HCT116 (cell line): Measurements from ENCODE around the gene RAG1. TPM values are rescaled to one million over a fixed set of nuclear protein-coding genes. Genes with fewer than 3 reads are reported as not detected.

Experiments used
- ATAC-seq: fragments of 200-7000 bp; cut with Tn5 transposase; 2 replicates; pipeline ENCODE4 v1.9.1; 2020; ENCODE audit warnings: mild to moderate bottlenecking, moderate library complexity
- BruUV-seq: library from RNA; stranded (reverse); fragments of 400-500 nt; replicated peaks from 2 replicates; lab custom pipeline; 2021; lab: Mats Ljungman, UMichigan
- CTCF ChIA-PET: fragments of 300-600 bp; sonication (Branson Sonifier 250); formaldehyde crosslinking; loops from one replicate; lab custom pipeline; 2021; ENCODE audit warnings: antibody characterized with exemption; lab: Charles Lee
- POLR2A ChIA-PET: fragments of 300-600, 350-600 bp; sonication (Branson Sonifier 250); formaldehyde crosslinking; loops from one replicate; lab custom pipeline; 2021; ENCODE audit warnings: antibody characterized with exemption; lab: Charles Lee
- RAD21 ChIA-PET, 2 experiments: fragments of 300-600 bp; sonication (Branson Sonifier 250); formaldehyde crosslinking; loops; one replicate each; lab custom pipeline; 2023; ENCODE audit warnings: low total read pairs in 2 of 2; ENCODE audit not compliant: uncharacterized antibody in 2 of 2, unreplicated experiment in 2 of 2, low non-redundant PET in 1 of 2; lab: Charles Lee
- DNase-seq: peaks from one replicate; pipeline ENCODE4 v3.0.0-alpha.2; 2010; ENCODE audit warnings: low read depth, low spot score
- H2AFZ ChIP-seq: fragments of 200-600 bp; shearing (Covaris generic), sonication (generic); 2 replicates; pipeline ENCODE4 v1.6.1; 2017; ENCODE audit warnings: low read depth, mixed run types, mixed read lengths, antibody characterized with exemption, low read length; ENCODE audit not compliant: poor library complexity, severe bottlenecking
- H3K27ac ChIP-seq: 2 replicates; pipeline ENCODE4 v1.5.1; 2012; ENCODE audit warnings: low read depth, low read length
- H3K27me3 ChIP-seq: fragments of 200-600 bp; sonication (generic); 2 replicates; pipeline ENCODE4 v1.6.1; 2016; ENCODE audit warnings: mixed run types, low read length, mixed read lengths; ENCODE audit not compliant: insufficient read depth
- H3K36me3 ChIP-seq, 2 experiments: fragments of 200-500 bp in 1 of 2; fragments of 200-600 bp in 1 of 2; sonication (Bioruptor generic) in 1 of 2; sonication (generic) in 1 of 2; 2 replicates each; pipeline versions ENCODE4 v1.5.1 to v1.6.1; 2014 to 2016; ENCODE audit warnings: low read length in 2 of 2, inconsistent platforms in 1 of 2, mixed read lengths in 1 of 2, mixed run types in 1 of 2; ENCODE audit not compliant: insufficient read depth in 2 of 2, control insufficient read depth in 1 of 2
- H3K4me1 ChIP-seq, 2 experiments: fragments of 200-600 bp in 1 of 2; sonication (generic) in 1 of 2; 2 replicates each; pipeline versions ENCODE4 v1.5.1 to v1.6.1; 2012 to 2017; ENCODE audit warnings: low read length in 2 of 2, inconsistent platforms in 1 of 2, mild to moderate bottlenecking in 1 of 2, mixed read lengths in 1 of 2, mixed run types in 1 of 2, moderate library complexity in 1 of 2; ENCODE audit not compliant: insufficient read depth in 2 of 2, control insufficient read depth in 1 of 2
- H3K4me2 ChIP-seq: fragments of 200-600 bp; sonication (generic); 2 replicates; pipeline ENCODE4 v1.6.1; 2017; ENCODE audit warnings: mixed run types, low read length, mixed read lengths
- H3K4me3 ChIP-seq, 2 experiments: fragments of 200-600 bp in 1 of 2; sonication (generic) in 1 of 2; replicated peaks in 1 of 2; 2 replicates each; pipeline ENCODE4 v1.5.1; 2011 to 2016; ENCODE audit warnings: low read length in 2 of 2, control low read depth in 1 of 2, low read depth in 1 of 2, mild to moderate bottlenecking in 1 of 2, mixed read lengths in 1 of 2, mixed run types in 1 of 2
- H3K79me2 ChIP-seq: fragments of 200-600 bp; sonication (generic); 2 replicates; pipeline ENCODE4 v1.6.1; 2017; ENCODE audit warnings: mild to moderate bottlenecking, mixed run types, low read length, moderate library complexity, mixed read lengths; ENCODE audit not compliant: insufficient read depth
- H3K9ac ChIP-seq: fragments of 200-600 bp; sonication (generic); 2 replicates; pipeline ENCODE4 v1.6.1; 2016; ENCODE audit warnings: low read length, mixed read lengths
- H3K9me2 ChIP-seq: fragments of 200-600 bp; sonication (generic), shearing (Covaris generic); 2 replicates; pipeline ENCODE4 v1.6.1; 2017; ENCODE audit warnings: mixed run types, mild to moderate bottlenecking, moderate library complexity; ENCODE audit not compliant: insufficient read depth
- H3K9me3 ChIP-seq, 2 experiments: fragments of 200-500 bp in 1 of 2; fragments of 200-600 bp in 1 of 2; sonication (Bioruptor generic) in 1 of 2; sonication (generic) in 1 of 2; 2 replicates each; pipeline ENCODE4 v1.6.1; 2014 to 2017; ENCODE audit warnings: low read length in 2 of 2, mixed read lengths in 2 of 2, inconsistent platforms in 1 of 2, low read depth in 1 of 2, mild to moderate bottlenecking in 1 of 2, mixed run types in 1 of 2, moderate library complexity in 1 of 2; ENCODE audit not compliant: control insufficient read depth in 1 of 2, insufficient read depth in 1 of 2
- H4K20me1 ChIP-seq: fragments of 200-600 bp; sonication (generic), shearing (Covaris generic); 2 replicates; pipeline ENCODE4 v1.6.1; 2017; ENCODE audit warnings: mixed run types, mild to moderate bottlenecking, moderate library complexity; ENCODE audit not compliant: insufficient read depth
- CBX3 ChIP-seq: IDR thresholded peaks from 2 replicates; pipeline ENCODE4 v1.6.1; 2012; ENCODE audit warnings: low read depth
- CEBPB ChIP-seq: IDR thresholded peaks from 2 replicates; pipeline ENCODE4 v1.6.1; 2012; ENCODE audit warnings: low read depth
- EGR1 ChIP-seq: IDR thresholded peaks from 2 replicates; pipeline ENCODE4 v1.6.1; 2012; ENCODE audit warnings: low read depth
- ELF1 ChIP-seq: IDR thresholded peaks from 2 replicates; pipeline ENCODE4 v1.6.1; 2012; ENCODE audit warnings: low read depth, borderline replicate concordance
- MAX ChIP-seq: IDR thresholded peaks from 2 replicates; pipeline ENCODE4 v1.6.1; 2012
- POLR2AphosphoS5 ChIP-seq: IDR thresholded peaks from 2 replicates; pipeline ENCODE4 v1.6.1; 2011; ENCODE audit warnings: mild to moderate bottlenecking, low read depth, low read length, moderate library complexity
- SIN3A ChIP-seq: IDR thresholded peaks from 2 replicates; pipeline ENCODE4 v1.6.1; 2012; ENCODE audit warnings: low read depth
- ZBTB33 ChIP-seq: IDR thresholded peaks from 2 replicates; pipeline ENCODE4 v1.6.1; 2011; ENCODE audit warnings: mild to moderate bottlenecking, low read length, moderate library complexity; ENCODE audit not compliant: insufficient replicate concordance; ENCODE audit errors: extremely low read depth
- intact Hi-C: fragments of 100-400 bp; cut with micrococcal nuclease; formaldehyde crosslinking; loops from 2 replicates; pipeline ENCODE4 v1.10.0; 2022
- total RNA-seq: library from RNA; stranded (reverse); gene quantifications from one replicate; pipeline ENCODE4 v1.2.1, GENCODE V29; 2021; ENCODE audit not compliant: unreplicated experiment

Gene RAG1
- total RNA-seq, 1 experiment from 2014 or later: 0.54 TPM

DNA sequence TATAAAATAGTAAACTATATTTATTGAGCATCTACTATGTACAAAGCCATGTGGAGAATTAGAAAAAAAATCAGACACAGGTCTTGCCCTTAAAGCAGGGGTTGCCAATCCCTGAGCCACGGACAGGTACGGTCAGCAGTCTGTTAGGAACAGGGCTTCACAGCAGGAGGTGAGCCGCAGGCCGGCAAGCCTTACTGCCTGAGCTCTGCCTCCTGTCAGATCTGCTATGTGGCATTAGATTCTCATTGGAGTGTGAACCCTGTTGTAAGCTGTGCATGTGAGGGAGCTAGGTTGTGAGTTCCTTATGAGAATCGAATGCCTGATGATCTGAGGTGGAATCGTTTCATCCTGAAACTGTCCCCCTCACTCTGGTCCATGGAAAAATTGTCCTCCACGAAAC lies 32.4 kb downstream of the RAG1 start (continued):
- TF ChIP-seq ZBTB33 (no peak), SIN3A (no peak), EGR1 (no peak), CBX3 (no peak), CEBPB (no peak)

DNA sequence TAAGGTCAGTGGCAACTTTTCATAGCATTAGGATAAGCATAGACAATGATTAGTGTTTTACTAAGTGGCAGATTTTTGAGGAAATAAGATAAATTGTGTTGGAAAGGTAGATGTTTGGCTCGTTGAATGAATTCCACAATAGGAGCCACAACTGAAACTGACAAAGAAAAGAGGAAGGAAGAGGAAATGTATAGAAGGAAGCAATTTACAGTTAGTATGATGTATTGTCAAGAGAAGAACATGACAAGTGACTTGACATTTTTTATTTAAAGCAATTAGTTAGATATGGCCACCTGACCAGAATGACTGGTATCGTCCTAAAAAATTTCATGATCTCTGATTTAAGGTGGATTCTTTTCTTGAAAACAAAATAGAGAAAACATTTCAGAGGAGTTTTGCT lies 33.3 kb downstream of the RAG1 start:
- no TSS peak for BruUV-seq
- POLR2A ChIA-PET: no interaction called here
- no peak overlapping the region for H3K27ac ChIP-seq

More for the DNA sequence above, 33.3 kb downstream of the RAG1 start:
- H3K9ac ChIP-seq: no peak overlapping the region
- ATAC-seq (no peak), DNase-seq (no peak)
- RAD21 ChIA-PET: no interaction called here
- H3K4me3 ChIP-seq: no peak overlapping the region
- H3K27me3 ChIP-seq: no peaks in the 10 kb centered on the region
- no peaks in the 10 kb centered on the region for H3K9me2 ChIP-seq
- H3K36me3 ChIP-seq: no peaks in the 10 kb centered on the region
- no peak overlapping the region for H3K4me2 ChIP-seq
- no peaks in the 10 kb centered on the region for H3K9me3 ChIP-seq
- no peaks in the 10 kb centered on the region for H3K79me2 ChIP-seq
- CTCF ChIA-PET: no interaction called here
- H2AFZ ChIP-seq: no peak overlapping the region
- no peaks in the 10 kb centered on the region for H3K4me1 ChIP-seq
- H4K20me1 ChIP-seq: no peaks in the 10 kb centered on the region
- intact Hi-C loops: no loop called here
- TF ChIP-seq POLR2AphosphoS5 (no peak), MAX (no peak), ELF1 (no peak)
- TF ChIP-seq, all 23 proteins: peak for 0
